Large intestine (tissue), 12 donors: ENCODE measurements around the gene CSRP2. TPM values are rescaled to one million over a fixed set of nuclear protein-coding genes. Genes with fewer than 3 reads are reported as not detected.

Experiments used
- DNase-seq, 2 donors: peaks; one replicate each; pipeline versions ENCODE4 v3.0.0 to v3.0.0-alpha.2; 2013
- H3K27ac ChIP-seq: one replicate; pipeline ENCODE4 v1.5.1; 2013; ENCODE audit warnings: low read length
- H3K27me3 ChIP-seq: 2 replicates; pipeline ENCODE4 v1.6.1; 2013; ENCODE audit warnings: low read length; ENCODE audit not compliant: control insufficient read depth, insufficient read depth
- H3K36me3 ChIP-seq: 2 replicates; pipeline ENCODE4 v1.6.1; 2013; ENCODE audit warnings: low read length; ENCODE audit not compliant: control insufficient read depth, insufficient read depth
- H3K4me1 ChIP-seq: one replicate; pipeline ENCODE4 v1.6.1; 2013; ENCODE audit warnings: low read length; ENCODE audit not compliant: control insufficient read depth, insufficient read depth
- H3K4me3 ChIP-seq: one replicate; pipeline ENCODE4 v1.5.1; 2013; ENCODE audit warnings: low read length
- H3K9me3 ChIP-seq: one replicate; pipeline ENCODE4 v1.6.1; 2013; ENCODE audit warnings: mild to moderate bottlenecking, low read depth, low read length, moderate library complexity; ENCODE audit not compliant: control insufficient read depth
- WGBS: methylation state at CpG from one replicate; pipeline ENCODE4 v1.1.5; 2013; ENCODE audit warnings: low lambda C conversion rate; ENCODE audit not compliant: insufficient coverage; 5-methylcytosine and 5-hydroxymethylcytosine counted together
- long read RNA-seq, 11 donors: transcript quantifications; one replicate each; lab custom pipeline, GENCODE V29; 2026
- polyA plus RNA-seq: library from polyadenylated mRNA; unstranded; fragments of 120-200 nt; gene quantifications from one replicate; pipeline ENCODE4 v1.2.1, GENCODE V29; 2013

Gene CSRP2
- 29.4 TPM for polyA plus RNA-seq
- long read RNA-seq, donor 1, transcript CSRP2-201 (6 exons, 943 nt) = major isoform, 10 of 12 reads
- long read RNA-seq, donor 1, partial matches to known transcripts = 0 of 12 reads
- long read RNA-seq, donor 1, other reads (novel, unspliced or antisense) = 0 of 12 reads
- long read RNA-seq, donor 2, transcript CSRP2-201 (6 exons, 943 nt) = major isoform, 12 of 12 reads
- long read RNA-seq, donor 2, partial matches to known transcripts = 0 of 12 reads
- long read RNA-seq, donor 2, other reads (novel, unspliced or antisense) = 0 of 12 reads
- long read RNA-seq, donor 3 = 0 reads
- long read RNA-seq, donor 4, partial matches to known transcripts = 0 of 2 reads
- long read RNA-seq, donor 4, other reads (novel, unspliced or antisense) = 0 of 2 reads
- long read RNA-seq, donor 5, transcript CSRP2-201 (6 exons, 943 nt) = major isoform, 17 of 20 reads
- long read RNA-seq, donor 5, partial matches to known transcripts = 0 of 20 reads
- long read RNA-seq, donor 5, other reads (novel, unspliced or antisense) = 0 of 20 reads
- long read RNA-seq, donor 6, full-length matches to known transcripts = 17 of 17 reads
- long read RNA-seq, donor 6, partial matches to known transcripts = 0 of 17 reads
- long read RNA-seq, donor 6, other reads (novel, unspliced or antisense) = 0 of 17 reads
- long read RNA-seq, donor 7, full-length matches to known transcripts = 47 of 47 reads
- long read RNA-seq, donor 7, partial matches to known transcripts = 0 of 47 reads
- long read RNA-seq, donor 7, other reads (novel, unspliced or antisense) = 0 of 47 reads
- long read RNA-seq, donor 8, full-length matches to known transcripts = 19 of 19 reads
- long read RNA-seq, donor 8, partial matches to known transcripts = 0 of 19 reads
- long read RNA-seq, donor 8, other reads (novel, unspliced or antisense) = 0 of 19 reads
- long read RNA-seq, donor 9, full-length matches to known transcripts = 27 of 27 reads
- long read RNA-seq, donor 9, partial matches to known transcripts = 0 of 27 reads
- long read RNA-seq, donor 9, other reads (novel, unspliced or antisense) = 0 of 27 reads
- long read RNA-seq, donor 10, full-length matches to known transcripts = 24 of 24 reads
- long read RNA-seq, donor 10, partial matches to known transcripts = 0 of 24 reads
- long read RNA-seq, donor 10, other reads (novel, unspliced or antisense) = 0 of 24 reads
- long read RNA-seq, donor 11, full-length matches to known transcripts = 15 of 15 reads
- long read RNA-seq, donor 11, partial matches to known transcripts = 0 of 15 reads
- long read RNA-seq, donor 11, other reads (novel, unspliced or antisense) = 0 of 15 reads

DNA sequence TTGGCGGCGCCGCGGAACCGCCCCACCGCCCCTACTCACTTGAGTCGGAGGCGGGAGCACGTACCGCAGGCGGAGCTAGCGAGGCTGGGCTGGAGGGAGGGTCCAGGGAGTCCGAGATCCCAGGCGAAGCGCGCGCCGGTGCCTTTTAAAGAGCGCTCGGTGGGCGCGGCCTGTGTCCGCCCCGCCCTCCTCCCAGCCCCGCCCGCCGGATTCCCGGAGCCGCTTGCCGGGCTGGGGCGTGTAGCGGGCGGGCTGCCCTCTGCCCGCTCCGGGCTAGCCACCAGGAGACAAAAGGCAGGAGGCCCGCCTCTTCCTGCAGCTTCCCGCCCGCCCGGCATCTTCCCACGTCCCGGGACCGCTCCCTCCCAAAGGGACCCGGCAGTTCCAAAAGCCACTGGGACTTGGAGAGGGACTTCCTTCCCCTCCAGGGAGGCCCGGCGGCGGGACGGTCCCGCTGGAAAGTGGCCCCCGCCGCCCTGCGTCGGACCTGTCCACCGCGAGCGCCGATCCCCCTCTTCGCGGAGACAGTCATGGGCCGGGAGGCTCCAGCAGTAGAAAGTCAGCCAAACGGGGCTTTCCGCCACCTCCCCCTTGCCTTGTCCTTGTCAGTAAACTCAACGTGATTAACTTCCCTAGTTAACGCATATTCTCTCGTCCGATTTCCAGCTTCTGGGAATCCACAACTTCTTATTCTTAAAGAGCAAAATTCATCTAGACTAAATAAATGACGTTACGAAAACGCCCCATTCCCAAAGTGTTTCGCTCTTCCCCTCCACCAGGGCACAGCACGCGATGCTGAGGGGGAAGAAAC lies at the start of gene CSRP2:
Gene CSRP2 (minus strand): TSS at position 121 of the 811 bp plus-strand sequence. CDS start 12,759 bp downstream, outside the sequence.
- peak; percentile 77 to 88 for DNase-seq
- H3K27me3 ChIP-seq = peaks cover 20% of the 10 kb centered on the region
- H3K9me3 ChIP-seq = no peaks in the 10 kb centered on the region
- H3K27ac ChIP-seq = peak within 1 kb of the TSS; percentile 70
- H3K4me1 ChIP-seq = peaks cover 6% of the 10 kb centered on the region
- no peaks in the 10 kb centered on the region for H3K36me3 ChIP-seq
- H3K4me3 ChIP-seq = peak within 1 kb of the TSS; percentile 73
- WGBS = no CpG with 5 or more reads among the region's 71 CpGs

GRCh38 chr12:76927170-76927784 lies 48.5 kb upstream of the CSRP2 start:
- H3K27ac ChIP-seq = no peak overlapping the region
- no peaks in the 10 kb centered on the region for H3K36me3 ChIP-seq
- no peaks in the 10 kb centered on the region for H3K27me3 ChIP-seq
- H3K4me3 ChIP-seq = no peak overlapping the region
- 100% methylated on average over 1 of the region's 2 CpGs for WGBS
- no peaks in the 10 kb centered on the region for H3K9me3 ChIP-seq
- H3K4me1 ChIP-seq = no peaks in the 10 kb centered on the region
- no peak for DNase-seq

DNA sequence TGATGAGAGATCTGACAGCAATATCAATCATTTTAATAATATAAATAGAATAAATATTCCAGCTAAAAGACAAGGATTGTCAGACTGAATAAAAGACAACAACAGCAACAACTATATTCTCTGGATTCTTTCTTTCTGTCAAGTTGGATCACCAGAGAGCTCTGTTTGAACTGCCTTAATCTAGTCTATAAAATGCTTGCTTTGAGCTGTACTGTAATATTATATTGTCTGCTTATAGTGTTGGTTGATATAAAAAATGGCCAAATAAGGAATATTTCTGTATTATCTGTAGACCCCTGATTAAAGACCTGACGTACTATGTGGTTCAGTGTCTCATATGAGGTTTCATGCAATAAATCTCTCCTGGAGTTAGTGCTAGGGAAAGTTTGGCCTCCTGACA lies 46.3 kb upstream of the CSRP2 start:
- no peak overlapping the region for H3K27ac ChIP-seq
- DNase-seq = no peak
- H3K4me3 ChIP-seq = no peak overlapping the region
- WGBS = no CpG with 5 or more reads among the region's 1 CpG
- no peaks in the 10 kb centered on the region for H3K4me1 ChIP-seq
- H3K27me3 ChIP-seq = no peaks in the 10 kb centered on the region
- H3K9me3 ChIP-seq = no peaks in the 10 kb centered on the region
- H3K36me3 ChIP-seq = no peaks in the 10 kb centered on the region

- Histone ChIP-seq H3K27me3 (no peaks in the 10 kb centered on the region), H3K27ac (no peak overlapping the region), H3K4me1 (no peaks in the 10 kb centered on the region), H3K9me3 (no peaks in the 10 kb centered on the region), H3K4me3 (no peak overlapping the region), H3K36me3 (no peaks in the 10 kb centered on the region)
- no peak for DNase-seq
- WGBS = no CpG with 5 or more reads among the region's 2 CpGs
These were observed 44.0 kb upstream of the CSRP2 start for GRCh38 chr12:76922866-76923265.

GRCh38 chr12:76921891-76922664 lies 43.3 kb upstream of the CSRP2 start:
- Histone ChIP-seq H3K27me3 (no peaks in the 10 kb centered on the region), H3K9me3 (no peaks in the 10 kb centered on the region), H3K4me1 (no peaks in the 10 kb centered on the region), H3K4me3 (no peak overlapping the region), H3K27ac (no peak overlapping the region), H3K36me3 (no peaks in the 10 kb centered on the region)
- no peak for DNase-seq
- 92% methylated on average over 3 of the region's 6 CpGs for WGBS

- no peaks in the 10 kb centered on the region for H3K27me3 ChIP-seq
- H3K4me1 ChIP-seq = no peaks in the 10 kb centered on the region
- H3K4me3 ChIP-seq = no peak overlapping the region
- H3K36me3 ChIP-seq = no peaks in the 10 kb centered on the region
- no peak for DNase-seq
- no CpG with 5 or more reads among the region's 2 CpGs for WGBS
- no peaks in the 10 kb centered on the region for H3K9me3 ChIP-seq
- H3K27ac ChIP-seq = no peak overlapping the region
These were observed 42.3 kb upstream of the CSRP2 start for GRCh38 chr12:76921100-76921471.

DNA sequence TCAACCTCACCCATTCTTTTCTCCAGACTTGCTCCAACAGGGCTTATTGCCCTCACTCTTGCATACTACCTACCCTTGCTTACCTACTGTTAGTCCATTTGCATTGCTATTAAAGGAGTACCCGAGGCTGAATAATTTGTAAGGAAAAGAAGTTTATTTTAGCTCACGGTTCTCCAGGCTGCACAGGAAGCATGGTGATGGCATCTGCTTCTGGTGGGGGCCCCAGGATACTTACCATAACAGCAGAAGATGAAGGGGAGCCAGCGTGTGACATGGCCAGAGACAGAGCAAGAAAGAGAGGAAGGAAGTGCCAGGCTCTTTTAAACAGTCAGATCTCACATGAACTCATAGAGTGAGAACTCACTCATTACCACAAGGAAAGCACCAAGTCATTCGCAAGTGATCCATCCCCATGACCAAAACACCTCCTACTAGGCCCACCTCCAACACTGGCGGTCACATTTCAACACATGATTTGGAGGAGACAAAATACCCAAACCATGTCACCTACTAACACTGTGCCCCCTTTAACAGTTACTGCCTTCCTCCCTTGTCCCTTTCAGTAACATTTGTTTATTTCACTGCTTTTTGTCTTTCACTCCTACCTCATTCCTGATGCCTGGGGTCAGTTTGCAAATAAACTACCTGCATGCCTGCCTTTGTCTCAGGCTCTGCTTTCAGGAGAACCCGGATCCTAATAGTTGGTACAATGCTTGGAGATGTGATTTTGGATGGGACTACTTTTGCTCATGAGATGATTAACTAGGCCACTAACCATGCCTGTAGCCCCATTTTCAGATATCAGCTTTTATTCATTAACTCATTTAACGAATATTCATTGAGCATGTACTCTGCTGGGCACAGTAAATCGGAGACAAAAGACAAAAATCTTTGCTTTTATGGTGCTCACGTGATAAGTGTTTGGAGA lies 41.6 kb upstream of the CSRP2 start:
- no peak overlapping the region for H3K27ac ChIP-seq
- WGBS = 89% methylated on average over 3 of the region's 9 CpGs

GRCh38 chr12:76919383-76920171 lies 40.8 kb upstream of the CSRP2 start:
- no CpG with 5 or more reads among the region's 9 CpGs for WGBS
- Histone ChIP-seq H3K4me3 (no peak overlapping the region), H3K36me3 (no peaks in the 10 kb centered on the region), H3K27ac (no peak overlapping the region), H3K9me3 (no peaks in the 10 kb centered on the region), H3K4me1 (no peaks in the 10 kb centered on the region), H3K27me3 (no peaks in the 10 kb centered on the region)
- no peak for DNase-seq

More for the DNA sequence above, 41.6 kb upstream of the CSRP2 start:
- H3K27me3 ChIP-seq = no peaks in the 10 kb centered on the region
- no peak for DNase-seq
- H3K36me3 ChIP-seq = no peaks in the 10 kb centered on the region
- no peak overlapping the region for H3K4me3 ChIP-seq
- no peaks in the 10 kb centered on the region for H3K9me3 ChIP-seq
- H3K4me1 ChIP-seq = no peaks in the 10 kb centered on the region
